ENCODE results near the gene PDXDC1. TPM values are rescaled to one million over a fixed set of nuclear protein-coding genes. Genes with fewer than 3 reads are reported as not detected.

Gene PDXDC1
- total RNA-seq, 2 experiments from 2014 or later, result 64.0 to 75.0 TPM

GRCh38 chr16:14957576-14958322 is 17.1 kb upstream of the PDXDC1 start:
- intact Hi-C loops (cut with DNase I, micrococcal nuclease), result no loop called here
- H3K27me3 Mint-ChIP-seq, result peaks cover 4% of the 10 kb centered on the region
- ATAC-seq (ENCODE audit: poor library complexity) (no peak), DNase-seq (no peak)
- no peak for TF ChIP-seq CTCF (IDR thresholded peaks at IDR 0.05)
- no peaks in the 10 kb centered on the region for H3K36me3 ChIP-seq (ENCODE audit: insufficient read depth, low read length)
- H3K27me3 ChIP-seq (ENCODE audit: control insufficient read depth in 1 of 2, insufficient read depth in 2 of 2, low read length in 2 of 2), result no peaks in the 10 kb centered on the region
- no peaks in the 10 kb centered on the region for H3K9me3 Mint-ChIP-seq
- H3K4me3 Mint-ChIP-seq, result no peak overlapping the region
- no peaks in the 10 kb centered on the region for H3K36me3 Mint-ChIP-seq (ENCODE audit: low read depth)
- H3K27ac ChIP-seq (ENCODE audit: low read depth in 1 of 2, low read length in 2 of 2), result no peak overlapping the region
- no peaks in the 10 kb centered on the region for H3K9me3 ChIP-seq (ENCODE audit: control insufficient read depth in 1 of 2, insufficient read depth in 1 of 2, low read length in 2 of 2)
- H3K27ac Mint-ChIP-seq, result no peak overlapping the region
- H3K4me3 ChIP-seq (ENCODE audit: low read length), result no peak overlapping the region
- POLR2A ChIA-PET, result no interaction called here
- H3K4me1 Mint-ChIP-seq (ENCODE audit: low read depth), result no peaks in the 10 kb centered on the region
- CTCF ChIA-PET, result no interaction called here
- H3K4me1 ChIP-seq (ENCODE audit: insufficient read depth, low read length), result no peaks in the 10 kb centered on the region

GRCh38 chr16:14958323-14958600 is 16.6 kb upstream of the PDXDC1 start:
- ATAC-seq (ENCODE audit: poor library complexity) (no peak), DNase-seq (no peak)
- Mint-ChIP-seq H3K4me3 (no peak overlapping the region), H3K9me3 (no peaks in the 10 kb centered on the region), H3K27ac (no peak overlapping the region), H3K36me3 (ENCODE audit: low read depth) (no peaks in the 10 kb centered on the region), H3K27me3 (peaks cover 6% of the 10 kb centered on the region), H3K4me1 (ENCODE audit: low read depth) (no peaks in the 10 kb centered on the region)
- ChIA-PET POLR2A (no interaction called here), CTCF (no interaction called here)
- Histone ChIP-seq H3K9me3 (ENCODE audit: control insufficient read depth in 1 of 2, insufficient read depth in 1 of 2, low read length in 2 of 2) (no peaks in the 10 kb centered on the region), H3K4me1 (ENCODE audit: insufficient read depth, low read length) (no peaks in the 10 kb centered on the region), H3K4me3 (ENCODE audit: low read length) (no peak overlapping the region), H3K27ac (ENCODE audit: low read depth in 1 of 2, low read length in 2 of 2) (no peak overlapping the region), H3K27me3 (ENCODE audit: control insufficient read depth in 1 of 2, insufficient read depth in 2 of 2, low read length in 2 of 2) (no peaks in the 10 kb centered on the region), H3K36me3 (ENCODE audit: insufficient read depth, low read length) (no peaks in the 10 kb centered on the region)
- intact Hi-C loops (cut with DNase I, micrococcal nuclease), result no loop called here
- no peak for TF ChIP-seq CTCF (IDR thresholded peaks at IDR 0.05)

- Mint-ChIP-seq H3K27me3 (peaks cover 10% of the 10 kb centered on the region), H3K36me3 (ENCODE audit: low read depth) (no peaks in the 10 kb centered on the region), H3K4me3 (no peak overlapping the region), H3K27ac (no peak overlapping the region), H3K4me1 (ENCODE audit: low read depth) (no peaks in the 10 kb centered on the region), H3K9me3 (no peaks in the 10 kb centered on the region)
- Histone ChIP-seq H3K4me3 (ENCODE audit: low read length) (no peak overlapping the region), H3K27me3 (ENCODE audit: control insufficient read depth in 1 of 2, insufficient read depth in 2 of 2, low read length in 2 of 2) (peaks cover 0 to 5% of the 10 kb centered on the region in 2 experiments), H3K9me3 (ENCODE audit: control insufficient read depth in 1 of 2, insufficient read depth in 1 of 2, low read length in 2 of 2) (peaks cover 0 to 6% of the 10 kb centered on the region in 2 experiments), H3K27ac (ENCODE audit: low read depth in 1 of 2, low read length in 2 of 2) (no peak overlapping the region), H3K36me3 (ENCODE audit: insufficient read depth, low read length) (no peaks in the 10 kb centered on the region), H3K4me1 (ENCODE audit: insufficient read depth, low read length) (no peaks in the 10 kb centered on the region)
- no peak for TF ChIP-seq CTCF (IDR thresholded peaks at IDR 0.05)
- ChIA-PET POLR2A (no interaction called here), CTCF (no interaction called here)
- no peak for DNase-seq
- intact Hi-C loops (cut with DNase I, micrococcal nuclease), result no loop called here
- no peak for ATAC-seq (ENCODE audit: poor library complexity)
Measured at GRCh38 chr16:14958970-14959369, 15.9 kb upstream of the PDXDC1 start.

Measured in CD4-positive, alpha-beta T cell (primary cell).